Breast epithelium (tissue), 4 donors: ENCODE measurements around the gene YES1. TPM values are rescaled to one million over a fixed set of nuclear protein-coding genes. Genes with fewer than 3 reads are reported as not detected.
"Not testable (repeated sequence)": the region's sequence is repeated elsewhere in the genome, so short reads cannot be mapped to it uniquely, and the experiment has no call there.

Source experiments
- DNase-seq, 2 donors: peaks; one replicate each; pipeline ENCODE4 v3.0.0-alpha.2; 2019; ENCODE audit warnings: low spot score in 2 of 2
- H3K27ac ChIP-seq, 2 donors: fragments of 200-600 bp; sonication (generic) in 1 of 2; one replicate each; pipeline ENCODE4 v1.5.1; 2016 to 2019; ENCODE audit warnings: mild to moderate bottlenecking in 1 of 2
- H3K27me3 ChIP-seq, 2 donors: fragments of 200-600 bp; sonication (generic) in 1 of 2; one replicate each; pipeline versions ENCODE4 v1.5.1 to v1.6.0; 2017 to 2019; ENCODE audit warnings: control low read depth in 1 of 2, mild to moderate bottlenecking in 1 of 2
- H3K36me3 ChIP-seq: fragments of 200-600 bp; one replicate; pipeline ENCODE4 v1.5.1; 2019
- H3K4me1 ChIP-seq, 2 donors: fragments of 200-600 bp; sonication (generic); one replicate each; pipeline ENCODE4 v1.5.1; 2016 to 2019; ENCODE audit warnings: control low read depth in 1 of 2
- H3K4me3 ChIP-seq, 3 donors: fragments of 200-600 bp; sonication (generic); 1 replicate in 2 of 3; 2 replicates in 1 of 3; pipeline ENCODE4 v1.5.1; 2016 to 2019; ENCODE audit warnings: mild to moderate bottlenecking in 3 of 3, moderate library complexity in 2 of 3
- H3K9me3 ChIP-seq, 2 donors: fragments of 200-600 bp; sonication (generic) in 1 of 2; one replicate each; pipeline ENCODE4 v1.5.1; 2016 to 2019; ENCODE audit warnings: control low read depth in 1 of 2
- CTCF ChIP-seq, 3 donors: fragments of 450-650 bp; IDR thresholded peaks; one replicate each; pipeline ENCODE4 v1.5.1; 2016 to 2017; ENCODE audit warnings: antibody characterized with exemption in 3 of 3, mild to moderate bottlenecking in 3 of 3, moderate library complexity in 3 of 3
- POLR2A ChIP-seq: fragments of 450-650 bp; IDR thresholded peaks from one replicate; pipeline ENCODE4 v1.6.1; 2016; ENCODE audit warnings: antibody characterized with exemption, mild to moderate bottlenecking, moderate library complexity
- POLR2AphosphoS5 ChIP-seq, 3 donors: sonication (generic); formaldehyde crosslinking; IDR thresholded peaks; one replicate each; pipeline ENCODE4 v1.6.1; 2017; ENCODE audit warnings: antibody characterized with exemption in 3 of 3
- intact Hi-C: fragments of 100-400 bp; cut with DNase I; formaldehyde crosslinking; loops from one replicate; pipeline ENCODE4 v1.15.1; 2023; ENCODE audit warnings: low total_unique reads
- total RNA-seq, 3 donors: library from RNA; depleted of rRNA; stranded (reverse); fragments of >200 nt; gene quantifications; one replicate each; pipeline ENCODE4 v1.1.0, GENCODE V29; 2016

YES1 gene
- total RNA-seq, 3 donors from 2014 or later = 108 to 150 (median 136) TPM

DNA sequence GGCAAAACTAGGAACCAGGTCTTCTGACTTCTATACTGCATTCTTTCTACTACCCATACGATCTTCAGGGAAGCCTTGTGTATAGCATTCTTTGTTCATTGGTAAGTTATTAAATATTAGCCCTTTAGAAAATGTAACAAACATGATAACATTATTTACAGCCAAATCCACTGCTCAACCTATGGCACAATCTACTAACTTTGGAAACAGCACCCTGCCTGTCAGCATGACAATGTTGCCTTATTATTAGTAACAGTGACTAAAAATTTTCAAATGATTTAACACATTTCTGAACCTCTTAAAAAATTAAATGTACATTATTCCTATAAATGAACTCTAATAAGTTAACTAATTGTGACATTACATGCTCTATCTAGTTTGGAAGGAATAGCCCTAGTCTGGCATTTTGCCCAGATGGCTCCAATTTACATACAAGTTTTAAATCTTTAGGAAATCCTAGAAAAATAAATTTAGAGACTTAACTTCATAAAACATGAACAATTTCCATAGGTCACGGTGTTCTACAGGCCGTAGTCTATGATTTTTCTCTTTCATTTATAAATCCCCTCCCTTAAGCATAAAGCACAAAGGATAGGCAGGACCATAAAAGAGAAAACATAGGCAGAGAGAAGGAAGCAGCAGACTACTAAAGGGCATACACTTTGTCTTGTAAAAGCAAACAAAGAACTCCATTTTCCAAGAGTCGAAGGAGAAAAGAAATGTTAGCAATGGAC, 33.7 kb downstream of the YES1 start:
- DNase-seq = no peak
- H3K27ac ChIP-seq = no peak overlapping the region
- no peaks in the 10 kb centered on the region for H3K9me3 ChIP-seq
- TF ChIP-seq CTCF (IDR thresholded peaks at IDR 0.05) = no peak
- no peak for TF ChIP-seq POLR2A
- no peak for TF ChIP-seq POLR2AphosphoS5 (IDR thresholded peaks at IDR 0.05)
- no peaks in the 10 kb centered on the region for H3K36me3 ChIP-seq
- no peak overlapping the region for H3K4me3 ChIP-seq
- intact Hi-C loops = no loop called here
- H3K27me3 ChIP-seq = no peaks in the 10 kb centered on the region
- no peaks in the 10 kb centered on the region for H3K4me1 ChIP-seq

- DNase-seq = no peak
- no peak for TF ChIP-seq CTCF (IDR thresholded peaks at IDR 0.05)
- TF ChIP-seq POLR2AphosphoS5 (IDR thresholded peaks at IDR 0.05) = no peak
- TF ChIP-seq POLR2A = no peak
- intact Hi-C loops = no loop called here
- no peak overlapping the region for H3K4me3 ChIP-seq
- H3K4me1 ChIP-seq = no peaks in the 10 kb centered on the region
- H3K36me3 ChIP-seq = no peaks in the 10 kb centered on the region
- no peaks in the 10 kb centered on the region for H3K9me3 ChIP-seq
- no peaks in the 10 kb centered on the region for H3K27me3 ChIP-seq
- H3K27ac ChIP-seq = no peak overlapping the region
These were observed 35.0 kb downstream of the YES1 start for GRCh38 chr18:777021-777420.

DNA sequence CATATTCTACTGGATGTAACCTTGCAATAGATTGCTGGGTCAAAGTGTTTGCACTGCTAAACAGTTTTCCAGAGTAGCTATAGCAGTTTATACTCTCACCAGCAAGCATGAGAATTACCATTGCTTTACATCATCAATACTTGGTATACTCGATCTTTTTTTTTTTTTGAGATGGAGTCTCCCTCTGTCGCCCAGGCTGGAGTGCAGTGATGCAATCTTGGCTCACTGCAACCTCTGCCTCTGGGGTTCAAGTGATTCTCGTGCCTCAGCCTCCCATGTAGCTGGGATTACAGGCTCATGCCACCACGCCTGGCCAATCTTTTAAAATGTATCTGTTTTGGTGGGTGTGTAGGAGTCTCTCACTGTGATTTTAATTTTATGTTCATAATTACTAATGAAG, 36.0 kb downstream of the YES1 start:
- H3K4me1 ChIP-seq, intact Hi-C loops, H3K9me3 ChIP-seq, H3K27me3 ChIP-seq, H3K4me3 ChIP-seq, H3K27ac ChIP-seq, DNase-seq, H3K36me3 ChIP-seq: not testable (repeated sequence)

DNA sequence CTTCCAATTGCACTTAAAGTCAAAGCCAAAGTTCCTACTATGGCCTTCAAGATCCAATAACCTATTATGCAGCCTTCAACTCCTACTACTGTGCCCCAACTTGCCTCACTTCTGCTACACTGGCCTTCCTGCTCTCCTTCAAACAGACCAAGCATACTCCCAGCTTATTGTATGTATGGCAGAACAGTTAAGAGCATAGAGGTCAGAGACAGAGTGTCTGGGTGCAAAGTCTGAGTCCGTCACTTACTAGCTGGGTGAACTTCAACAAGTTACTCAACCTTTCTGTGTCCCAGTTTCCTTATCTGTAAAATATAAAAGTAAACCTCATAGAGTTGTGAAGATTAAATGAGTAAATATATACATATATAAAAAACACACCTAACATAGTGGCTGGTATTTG, 37.2 kb downstream of the YES1 start:
- H3K27me3 ChIP-seq = no peaks in the 10 kb centered on the region
- H3K9me3 ChIP-seq = no peaks in the 10 kb centered on the region
- H3K4me3 ChIP-seq = no peak overlapping the region
- intact Hi-C loops = no loop called here
- no peak for TF ChIP-seq POLR2AphosphoS5 (IDR thresholded peaks at IDR 0.05)
- TF ChIP-seq POLR2A = no peak
- no peak for TF ChIP-seq CTCF (IDR thresholded peaks at IDR 0.05)
- H3K4me1 ChIP-seq = no peaks in the 10 kb centered on the region
- DNase-seq = no peak
- no peak overlapping the region for H3K27ac ChIP-seq
- H3K36me3 ChIP-seq = no peaks in the 10 kb centered on the region

- no peaks in the 10 kb centered on the region for H3K4me1 ChIP-seq
- intact Hi-C loops = no loop called here
- H3K27ac ChIP-seq = no peak overlapping the region
- H3K36me3 ChIP-seq = no peaks in the 10 kb centered on the region
- no peak overlapping the region for H3K4me3 ChIP-seq
- H3K9me3 ChIP-seq = no peaks in the 10 kb centered on the region
- H3K27me3 ChIP-seq = no peaks in the 10 kb centered on the region
- TF ChIP-seq POLR2AphosphoS5 (IDR thresholded peaks at IDR 0.05) (no peak), CTCF (IDR thresholded peaks at IDR 0.05) (no peak), POLR2A (no peak)
- no peak for DNase-seq
These were observed 37.9 kb downstream of the YES1 start for GRCh38 chr18:773980-774624.
